Lower leg skin (tissue), 3 donors: ENCODE measurements around the gene RASL10A.

Experiments
- CTCF ChIP-seq, 3 donors: fragments of 450-650 bp; IDR thresholded peaks; one replicate each; pipeline ENCODE4 v1.5.1; 2016; ENCODE audit warnings: antibody characterized with exemption in 3 of 3, mild to moderate bottlenecking in 3 of 3, moderate library complexity in 2 of 3
- POLR2A ChIP-seq, 2 donors: fragments of 450-650 bp; IDR thresholded peaks; one replicate each; pipeline ENCODE4 v1.6.1; 2016 to 2017; ENCODE audit warnings: antibody characterized with exemption in 2 of 2, mild to moderate bottlenecking in 1 of 2, moderate library complexity in 1 of 2

GRCh38 chr22:29314537-29315285 lies 786 bp downstream of the RASL10A start:
- TF ChIP-seq CTCF (IDR thresholded peaks at IDR 0.05), result no peak
- TF ChIP-seq POLR2A (IDR thresholded peaks at IDR 0.05), result no peak
